OCI-LY1 (cell line): ENCODE results near the gene TECTA.

ENCODE experiments used
- H2AFZ ChIP-seq: fragments of 200-600 bp; sonication (generic), shearing (Covaris generic); 2 replicates; pipeline ENCODE4 v1.6.0; 2014; ENCODE audit warnings: antibody characterized with exemption, mild to moderate bottlenecking, low read length
- H3F3A ChIP-seq: fragments of 200-600 bp; sonication (generic), shearing (Covaris generic); 2 replicates; pipeline ENCODE4 v1.6.0; 2014; ENCODE audit warnings: mild to moderate bottlenecking, antibody characterized with exemption, low read length, moderate library complexity; ENCODE audit not compliant: insufficient read depth
- H3K27ac ChIP-seq: fragments of 200-600 bp; sonication (generic); 2 replicates; pipeline ENCODE4 v1.5.1; 2014; ENCODE audit warnings: low read length, mixed run types, mild to moderate bottlenecking, low read depth; ENCODE audit not compliant: poor library complexity, severe bottlenecking
- H3K27me3 ChIP-seq: fragments of 200-600 bp; sonication (generic); 2 replicates; pipeline ENCODE4 v1.6.0; 2014; ENCODE audit warnings: antibody characterized with exemption, mild to moderate bottlenecking, low read length, moderate library complexity; ENCODE audit not compliant: insufficient read depth
- H3K36me3 ChIP-seq: fragments of 200-600 bp; sonication (generic); 2 replicates; pipeline ENCODE4 v1.6.1; 2014; ENCODE audit warnings: mild to moderate bottlenecking, antibody characterized with exemption, low read length, moderate library complexity, mixed read lengths; ENCODE audit not compliant: insufficient read depth
- H3K4me1 ChIP-seq: fragments of 200-600 bp; sonication (generic); 2 replicates; pipeline ENCODE4 v1.5.1; 2014; ENCODE audit warnings: mild to moderate bottlenecking, low read length, moderate library complexity; ENCODE audit not compliant: insufficient read depth, severe bottlenecking
- H3K4me2 ChIP-seq: fragments of 200-600 bp; sonication (generic), shearing (Covaris generic); 2 replicates; pipeline ENCODE4 v1.6.1; 2014; ENCODE audit warnings: low read length
- H3K4me3 ChIP-seq: fragments of 200-600 bp; sonication (generic); 2 replicates; pipeline ENCODE4 v1.5.1; 2014; ENCODE audit warnings: low read length, low read depth, mild to moderate bottlenecking, mixed read lengths; ENCODE audit not compliant: poor library complexity, severe bottlenecking
- H3K79me2 ChIP-seq: fragments of 200-600 bp; shearing (Covaris generic); 2 replicates; pipeline ENCODE4 v1.6.1; 2016; ENCODE audit warnings: mixed run types, low read length, mixed read lengths; ENCODE audit not compliant: insufficient read depth
- H3K9ac ChIP-seq: fragments of 200-600 bp; sonication (generic), shearing (Covaris generic); 2 replicates; pipeline ENCODE4 v1.6.1; 2014; ENCODE audit warnings: mild to moderate bottlenecking, low read length, mixed read lengths
- H3K9me2 ChIP-seq: fragments of 200-600 bp; sonication (generic), shearing (Covaris generic); 2 replicates; pipeline ENCODE4 v1.6.1; 2014; ENCODE audit warnings: low read depth, mild to moderate bottlenecking, low read length, mixed read lengths
- H3K9me3 ChIP-seq: fragments of 200-600 bp; shearing (Covaris generic); 2 replicates; pipeline ENCODE4 v1.6.1; 2014; ENCODE audit warnings: low read length, mixed read lengths
- H4K20me1 ChIP-seq: fragments of 200-600 bp; sonication (generic), shearing (Covaris generic); 2 replicates; pipeline ENCODE4 v1.6.0; 2016; ENCODE audit warnings: mild to moderate bottlenecking, low read length; ENCODE audit not compliant: insufficient read depth
- EZH2 ChIP-seq: fragments of 200-600 bp; sonication (generic), shearing (Covaris generic); IDR thresholded peaks from 2 replicates; pipeline ENCODE4 v1.8.0; 2017; ENCODE audit warnings: borderline replicate concordance, mixed run types, mild to moderate bottlenecking, antibody characterized with exemption, low read length, moderate library complexity, mixed read lengths
- TF ChIP-seq, protein P1 (sequence below): fragments of 200-600 bp; sonication (generic), shearing (Covaris generic); IDR thresholded peaks from 2 replicates; pipeline ENCODE4 v1.5.1; 2017; ENCODE audit warnings: mild to moderate bottlenecking, antibody characterized with exemption, low read length, moderate library complexity, mixed read lengths

Gene TECTA

DNA sequence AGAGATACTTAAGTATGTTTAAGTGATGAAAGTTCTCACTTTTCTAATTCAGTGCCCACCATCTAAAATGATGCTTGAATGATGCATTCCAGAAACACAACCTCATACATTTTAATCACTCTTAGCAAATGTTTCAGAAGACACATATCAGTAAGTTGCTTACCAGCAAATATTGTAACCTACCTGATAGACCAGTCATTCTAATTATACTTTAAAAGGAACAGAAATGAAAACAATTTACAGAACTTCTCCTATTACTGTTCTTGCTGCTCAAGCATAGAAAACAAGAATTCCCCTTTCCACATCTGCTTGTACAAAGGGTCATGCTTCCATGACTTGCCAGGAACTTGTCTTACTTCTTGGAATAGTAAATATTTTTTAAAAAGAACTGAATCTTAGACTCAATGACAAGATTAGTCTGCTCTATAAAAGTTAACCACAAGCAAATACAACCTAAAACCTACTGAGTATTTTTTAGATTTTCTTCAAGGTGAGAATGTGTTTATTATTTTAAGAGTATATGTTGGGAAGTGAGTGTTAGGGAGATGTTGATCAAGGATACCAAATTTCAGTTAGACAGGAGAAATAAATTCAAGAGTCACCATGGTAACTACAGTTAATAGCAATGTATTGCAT lies 109.5 kb downstream of the TECTA start:
- no peak overlapping the region for H3K4me2 ChIP-seq

DNA sequence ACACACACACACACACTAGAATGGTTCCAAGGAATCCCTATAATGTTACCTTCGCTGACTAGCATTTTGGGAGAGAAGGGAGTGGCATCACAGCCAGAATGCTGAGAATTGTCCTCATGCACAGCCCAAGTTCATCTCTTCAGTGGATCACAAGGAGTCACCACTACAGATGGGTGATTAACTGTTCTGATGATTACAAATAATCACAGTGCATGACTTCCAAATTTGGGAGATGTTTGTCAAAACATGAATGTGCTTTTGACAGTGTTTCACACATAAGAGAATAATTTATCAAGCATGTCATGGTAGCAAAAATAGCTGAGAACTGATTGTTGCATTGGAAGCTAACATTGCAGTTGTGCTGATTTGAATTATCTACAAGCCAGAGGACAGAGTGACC lies 110.6 kb downstream of the TECTA start:
- Histone ChIP-seq H3K4me3 (no peak overlapping the region), H3F3A (no peaks in the 10 kb centered on the region), H3K36me3 (no peaks in the 10 kb centered on the region), H2AFZ (no peak overlapping the region), H4K20me1 (no peaks in the 10 kb centered on the region), H3K4me2 (no peak overlapping the region), H3K9ac (no peak overlapping the region), H3K79me2 (no peaks in the 10 kb centered on the region), H3K9me3 (no peaks in the 10 kb centered on the region), H3K9me2 (no peaks in the 10 kb centered on the region), H3K27ac (no peak overlapping the region), H3K27me3 (no peaks in the 10 kb centered on the region), H3K4me1 (no peaks in the 10 kb centered on the region)
- TF ChIP-seq, protein P1, sequence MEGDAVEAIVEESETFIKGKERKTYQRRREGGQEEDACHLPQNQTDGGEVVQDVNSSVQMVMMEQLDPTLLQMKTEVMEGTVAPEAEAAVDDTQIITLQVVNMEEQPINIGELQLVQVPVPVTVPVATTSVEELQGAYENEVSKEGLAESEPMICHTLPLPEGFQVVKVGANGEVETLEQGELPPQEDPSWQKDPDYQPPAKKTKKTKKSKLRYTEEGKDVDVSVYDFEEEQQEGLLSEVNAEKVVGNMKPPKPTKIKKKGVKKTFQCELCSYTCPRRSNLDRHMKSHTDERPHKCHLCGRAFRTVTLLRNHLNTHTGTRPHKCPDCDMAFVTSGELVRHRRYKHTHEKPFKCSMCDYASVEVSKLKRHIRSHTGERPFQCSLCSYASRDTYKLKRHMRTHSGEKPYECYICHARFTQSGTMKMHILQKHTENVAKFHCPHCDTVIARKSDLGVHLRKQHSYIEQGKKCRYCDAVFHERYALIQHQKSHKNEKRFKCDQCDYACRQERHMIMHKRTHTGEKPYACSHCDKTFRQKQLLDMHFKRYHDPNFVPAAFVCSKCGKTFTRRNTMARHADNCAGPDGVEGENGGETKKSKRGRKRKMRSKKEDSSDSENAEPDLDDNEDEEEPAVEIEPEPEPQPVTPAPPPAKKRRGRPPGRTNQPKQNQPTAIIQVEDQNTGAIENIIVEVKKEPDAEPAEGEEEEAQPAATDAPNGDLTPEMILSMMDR: no peak
- TF ChIP-seq EZH2: no peak

More for the DNA sequence above, 109.5 kb downstream of the TECTA start:
- H3K9me3 ChIP-seq: no peaks in the 10 kb centered on the region
- H3K36me3 ChIP-seq: no peaks in the 10 kb centered on the region
- no peak for TF ChIP-seq EZH2
- TF ChIP-seq, protein P1: no peak
- H3K9me2 ChIP-seq: no peaks in the 10 kb centered on the region
- no peaks in the 10 kb centered on the region for H4K20me1 ChIP-seq
- H3K27ac ChIP-seq: no peak overlapping the region
- H3K27me3 ChIP-seq: no peaks in the 10 kb centered on the region
- no peak overlapping the region for H3K9ac ChIP-seq
- H3K4me3 ChIP-seq: no peak overlapping the region
- H2AFZ ChIP-seq: no peak overlapping the region
- H3K4me1 ChIP-seq: no peaks in the 10 kb centered on the region
- H3F3A ChIP-seq: no peaks in the 10 kb centered on the region
- no peaks in the 10 kb centered on the region for H3K79me2 ChIP-seq

DNA sequence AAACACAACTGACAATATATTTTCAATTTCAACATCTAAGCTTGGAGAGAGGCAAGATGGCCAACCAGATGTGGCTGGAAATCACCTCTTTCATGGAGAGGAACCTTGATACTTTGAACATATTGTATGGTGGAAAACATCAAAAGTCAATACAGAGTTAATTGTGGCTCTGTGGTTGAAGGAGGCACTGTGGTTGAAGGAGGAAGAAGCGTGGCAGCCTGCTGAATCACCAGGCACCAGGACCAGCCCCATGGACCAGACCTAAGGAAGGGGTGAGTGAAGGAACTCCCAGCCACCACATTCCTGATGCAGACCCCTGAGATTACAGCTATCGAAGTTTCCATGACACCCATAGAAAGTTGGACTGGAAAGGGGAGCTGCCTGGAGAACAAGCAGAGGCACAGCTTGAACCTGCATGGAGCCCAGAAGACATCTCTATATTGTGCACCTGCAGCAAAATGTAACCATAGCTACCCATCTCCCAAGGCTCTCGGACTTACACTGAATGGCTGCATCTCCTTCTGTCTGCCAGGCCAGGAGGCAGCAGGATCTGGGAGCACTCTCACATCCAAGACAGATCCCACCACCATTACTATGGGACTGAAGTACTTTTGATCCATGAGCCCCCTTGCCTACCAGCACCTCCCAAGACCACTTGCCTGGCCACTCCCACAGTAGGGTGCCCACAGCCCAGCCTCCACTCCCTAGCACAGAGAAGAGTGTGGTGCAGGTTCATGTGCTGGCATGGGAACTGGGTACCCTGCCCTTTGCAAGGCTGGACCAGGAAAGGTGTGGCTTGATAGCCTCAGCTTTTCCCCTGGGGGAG lies 111.7 kb downstream of the TECTA start:
- no peak overlapping the region for H2AFZ ChIP-seq
- H3K79me2 ChIP-seq: no peaks in the 10 kb centered on the region
- TF ChIP-seq, protein P1: no peak
- no peak for TF ChIP-seq EZH2
- H3K9ac ChIP-seq: no peak overlapping the region
- H3K27me3 ChIP-seq: no peaks in the 10 kb centered on the region
- H3K4me3 ChIP-seq: no peak overlapping the region
- H4K20me1 ChIP-seq: no peaks in the 10 kb centered on the region
- H3K4me2 ChIP-seq: no peak overlapping the region
- H3K4me1 ChIP-seq: no peaks in the 10 kb centered on the region
- H3K27ac ChIP-seq: no peak overlapping the region
- H3K9me2 ChIP-seq: no peaks in the 10 kb centered on the region
- H3F3A ChIP-seq: no peaks in the 10 kb centered on the region
- no peaks in the 10 kb centered on the region for H3K9me3 ChIP-seq
- H3K36me3 ChIP-seq: no peaks in the 10 kb centered on the region
